Spleen (tissue), 11 donors: ENCODE results near the gene SLC25A29. TPM values are rescaled to one million over a fixed set of nuclear protein-coding genes. Genes with fewer than 3 reads are reported as not detected.
"Not testable (repeated sequence)": the region's sequence is repeated elsewhere in the genome, so short reads cannot be mapped to it uniquely, and the experiment has no call there.

Experiments
- DNase-seq: peaks from one replicate; pipeline ENCODE4 v3.0.0-alpha.2; 2020
- H3K27ac ChIP-seq, 8 donors: fragments of 200-600 bp; sonication (generic) in 7 of 8; 1 replicate in 4 of 8; 2 replicates in 4 of 8; pipeline versions ENCODE4 v1.5.0 to v1.8.0; 2016 to 2021; ENCODE audit warnings: inconsistent platforms in 4 of 8, mild to moderate bottlenecking in 4 of 8, moderate library complexity in 1 of 8
- H3K27me3 ChIP-seq, 7 donors: fragments of 200-600 bp; sonication (generic) in 6 of 7; replicated peaks in 1 of 7; 1 replicate in 4 of 7; 2 replicates in 3 of 7; pipeline versions ENCODE4 v1.5.0 to v1.8.0; 2016 to 2021; ENCODE audit warnings: inconsistent platforms in 3 of 7, mild to moderate bottlenecking in 1 of 7
- H3K36me3 ChIP-seq, 6 donors: fragments of 200-600 bp; sonication (generic) in 5 of 6; 1 replicate in 4 of 6; 2 replicates in 2 of 6; pipeline versions ENCODE4 v1.5.0 to v1.8.0; 2016 to 2021; ENCODE audit warnings: inconsistent platforms in 2 of 6
- H3K4me1 ChIP-seq, 6 donors: fragments of 200-600 bp; sonication (generic) in 5 of 6; 1 replicate in 3 of 6; 2 replicates in 3 of 6; pipeline versions ENCODE4 v1.5.0 to v1.8.0; 2016 to 2021; ENCODE audit warnings: inconsistent platforms in 3 of 6
- H3K4me3 ChIP-seq, 8 donors: fragments of 200-600 bp; sonication (generic) in 7 of 8; 1 replicate in 4 of 8; 2 replicates in 4 of 8; pipeline versions ENCODE4 v1.5.0 to v1.8.0; 2016 to 2021; ENCODE audit warnings: inconsistent platforms in 4 of 8, mild to moderate bottlenecking in 4 of 8, moderate library complexity in 2 of 8
- H3K9me3 ChIP-seq, 8 donors: fragments of 200-600 bp; sonication (generic) in 7 of 8; 1 replicate in 4 of 8; 2 replicates in 4 of 8; pipeline versions ENCODE4 v1.5.0 to v1.8.0; 2016 to 2021; ENCODE audit warnings: inconsistent platforms in 4 of 8
- CTCF ChIP-seq, 11 experiments: fragments of 200-600 bp in 7 of 11; fragments of 450-650 bp in 4 of 11; sonication (generic) in 4 of 11; IDR thresholded peaks in 8 of 11; conservative IDR thresholded peaks in 3 of 11; 1 replicate in 7 of 11; 2 replicates in 4 of 11; pipeline versions ENCODE4 v1.4.0 to v1.8.0; 2016 to 2021; ENCODE audit warnings: antibody characterized with exemption in 11 of 11, inconsistent platforms in 4 of 11, mild to moderate bottlenecking in 1 of 11
- POLR2A ChIP-seq, 3 donors: fragments of 450-650 bp; IDR thresholded peaks; one replicate each; pipeline ENCODE4 v1.5.1; 2017; ENCODE audit warnings: antibody characterized with exemption in 3 of 3, mild to moderate bottlenecking in 1 of 3
- POLR2AphosphoS5 ChIP-seq, 3 donors: sonication (generic); formaldehyde crosslinking; IDR thresholded peaks; one replicate each; pipeline ENCODE4 v1.5.1; 2017; ENCODE audit warnings: antibody characterized with exemption in 3 of 3
- WGBS, 5 donors: extraction: QIAGEN DNeasy Blood & Tissue Kit in 3 of 5; methylation state at CpG; one replicate each; pipeline versions ENCODE4 v1.1.5 to v1.1.7; 2013 to 2018; 5-methylcytosine and 5-hydroxymethylcytosine counted together
- intact Hi-C: fragments of 100-400 bp; cut with DNase I; formaldehyde crosslinking; loops from one replicate; pipeline ENCODE4 v1.15.0; 2023; ENCODE audit warnings: low total_unique reads
- polyA plus RNA-seq, 3 donors: library from polyadenylated mRNA; stranded (reverse); fragments of 200-250 nt; gene quantifications; one replicate each; pipeline ENCODE4 v1.2.1, GENCODE V29; 2013
- total RNA-seq, 7 donors: library from RNA; depleted of rRNA in 3 of 7; stranded (reverse); fragments of >200 nt in 3 of 7; fragmentation: NEBNext Ultra II Directional in 4 of 7; extraction: Animal tissue kit (Norgen Biotek cat#: 25700) in 4 of 7; gene quantifications; one replicate each; pipeline versions ENCODE4 v1.1.0 to v1.2.1, GENCODE V29; 2016 to 2021
- donor health status: healthy with polysubstance abuse.
- donor health status: DM: no; HTN: no; CAD: no; lungs with moderate emphysema.
- donor health status: DM: no; HTN: no; CAD: no.
- donor health status: Bipolar disorder and iron deficiency.
- donor health status: healthy.
- donor health status: DM: no; HTN: no; CAD: no.
- donor health status: DM: yes; HTN: yes; CAD: no.

The SLC25A29 gene
- total and polyA plus RNA-seq, 10 donors = 19.6 to 52.9 (median 32.5) TPM

GRCh38 chr14:100345711-100346110 is 39.5 kb upstream of the SLC25A29 start:
- H3K36me3 ChIP-seq = peaks cover 0 to 96% (median 63%) of the 10 kb centered on the region in 6 donors
- intact Hi-C loops = no loop called here
- WGBS, 5 donors = 88 to 97% (median 94%) methylated on average over 17 of the region's 17 CpGs
- no peaks in the 10 kb centered on the region for H3K27me3 ChIP-seq
- no peak for DNase-seq
- H3K4me3 ChIP-seq = no peak overlapping the region
- no peaks in the 10 kb centered on the region for H3K9me3 ChIP-seq
- TF ChIP-seq POLR2A (IDR thresholded peaks at IDR 0.05) (no peak), POLR2AphosphoS5 (IDR thresholded peaks at IDR 0.05) (peak in 1 of 3 donors; percentile 62)
- peak overlapping the region in 3 of 8 donors; percentile 9 to 38 (median 9) for H3K27ac ChIP-seq
- peaks cover 10 to 49% (median 21%) of the 10 kb centered on the region in 6 donors for H3K4me1 ChIP-seq

GRCh38 chr14:100344657-100345056 is 38.4 kb upstream of the SLC25A29 start:
- DNase-seq = peak; percentile 46
- WGBS, 5 donors = 50 to 92% (median 87%) methylated on average over 2 to 31 of the region's 35 CpGs

GRCh38 chr14:100342826-100343225 is 36.6 kb upstream of the SLC25A29 start:
- H3K9me3 ChIP-seq, intact Hi-C loops, H3K27me3 ChIP-seq, H3K4me3 ChIP-seq: not testable (repeated sequence)
- peaks cover 0 to 96% (median 60%) of the 10 kb centered on the region in 6 donors for H3K36me3 ChIP-seq
- 93 to 99% (median 98%) methylated on average over 11 to 12 of the region's 12 CpGs for WGBS, 5 donors
- H3K4me1 ChIP-seq = peaks cover 10 to 40% (median 27%) of the 10 kb centered on the region in 6 donors
- peak overlapping the region in 5 of 8 donors; percentile 70 to 85 (median 80) for H3K27ac ChIP-seq
- DNase-seq = peak; percentile 54

More at GRCh38 chr14:100344657-100345056, 38.4 kb upstream of the SLC25A29 start:
- H3K4me3 ChIP-seq, H3K27me3 ChIP-seq, H3K27ac ChIP-seq, intact Hi-C loops, H3K9me3 ChIP-seq: not testable (repeated sequence)
- Histone ChIP-seq H3K4me1 (peaks cover 10 to 48% (median 27%) of the 10 kb centered on the region in 6 donors), H3K36me3 (peaks cover 0 to 96% (median 67%) of the 10 kb centered on the region in 6 donors)

GRCh38 chr14:100342195-100342594 is 36.0 kb upstream of the SLC25A29 start:
- Histone ChIP-seq H3K27me3 (no peaks in the 10 kb centered on the region), H3K4me3 (no peak overlapping the region), H3K9me3 (no peaks in the 10 kb centered on the region), H3K4me1 (peaks cover 10 to 39% (median 27%) of the 10 kb centered on the region in 6 donors), H3K36me3 (peaks cover 0 to 96% (median 60%) of the 10 kb centered on the region in 6 donors), H3K27ac (peak overlapping the region; percentile 28 to 85 (median 78))
- intact Hi-C loops = no loop called here
- peak in 1 of 3 donors; percentile 23 for TF ChIP-seq POLR2AphosphoS5 (IDR thresholded peaks at IDR 0.05)
- TF ChIP-seq CTCF (IDR thresholded peaks at IDR 0.05 in 8 of 11, conservative IDR thresholded peaks at IDR 0.05 in 3 of 11) = no peak
- TF ChIP-seq POLR2A (IDR thresholded peaks at IDR 0.05) = no peak
- 95 to 98% (median 96%) methylated on average over 11 of the region's 11 CpGs for WGBS, 5 donors
- peak; percentile 54 for DNase-seq

GRCh38 chr14:100341301-100342031 is 35.2 kb upstream of the SLC25A29 start:
- Histone ChIP-seq H3K27ac (peak overlapping the region; percentile 28 to 85 (median 78)), H3K27me3 (no peaks in the 10 kb centered on the region), H3K4me1 (peaks cover 10 to 39% (median 27%) of the 10 kb centered on the region in 6 donors), H3K36me3 (peaks cover 0 to 96% (median 59%) of the 10 kb centered on the region in 6 donors), H3K4me3 (peak overlapping the region in 1 of 8 donors; percentile 33), H3K9me3 (no peaks in the 10 kb centered on the region)
- 24 to 52% (median 37%) methylated on average over 8 of the region's 8 CpGs for WGBS, 5 donors
- intact Hi-C loops = no loop called here
- DNase-seq = peak; percentile 74
- TF ChIP-seq POLR2AphosphoS5 (IDR thresholded peaks at IDR 0.05) (peak in 1 of 3 donors; percentile 52), POLR2A (IDR thresholded peaks at IDR 0.05) (no peak)

- intact Hi-C loops = no loop called here
- Histone ChIP-seq H3K27me3 (no peaks in the 10 kb centered on the region), H3K4me1 (peaks cover 10 to 39% (median 27%) of the 10 kb centered on the region in 6 donors), H3K36me3 (peaks cover 0 to 96% (median 56%) of the 10 kb centered on the region in 6 donors), H3K4me3 (no peak overlapping the region), H3K27ac (peak overlapping the region in 7 of 8 donors; percentile 70 to 85 (median 80)), H3K9me3 (no peaks in the 10 kb centered on the region)
- TF ChIP-seq POLR2A (IDR thresholded peaks at IDR 0.05) (no peak), CTCF (IDR thresholded peaks at IDR 0.05 in 8 of 11, conservative IDR thresholded peaks at IDR 0.05 in 3 of 11) (no peak), POLR2AphosphoS5 (IDR thresholded peaks at IDR 0.05) (no peak)
- peak; percentile 29 for DNase-seq
- 76 to 88% (median 78%) methylated on average over 6 of the region's 6 CpGs for WGBS, 5 donors
Observed at GRCh38 chr14:100340423-100340813, 34.2 kb upstream of the SLC25A29 start.
